ENCODE measurements around the gene ADAM17.
"Not testable (repeated sequence)": the region's sequence is repeated elsewhere in the genome, so short reads cannot be mapped to it uniquely, and the experiment has no call there.

ADAM17 gene

DNA sequence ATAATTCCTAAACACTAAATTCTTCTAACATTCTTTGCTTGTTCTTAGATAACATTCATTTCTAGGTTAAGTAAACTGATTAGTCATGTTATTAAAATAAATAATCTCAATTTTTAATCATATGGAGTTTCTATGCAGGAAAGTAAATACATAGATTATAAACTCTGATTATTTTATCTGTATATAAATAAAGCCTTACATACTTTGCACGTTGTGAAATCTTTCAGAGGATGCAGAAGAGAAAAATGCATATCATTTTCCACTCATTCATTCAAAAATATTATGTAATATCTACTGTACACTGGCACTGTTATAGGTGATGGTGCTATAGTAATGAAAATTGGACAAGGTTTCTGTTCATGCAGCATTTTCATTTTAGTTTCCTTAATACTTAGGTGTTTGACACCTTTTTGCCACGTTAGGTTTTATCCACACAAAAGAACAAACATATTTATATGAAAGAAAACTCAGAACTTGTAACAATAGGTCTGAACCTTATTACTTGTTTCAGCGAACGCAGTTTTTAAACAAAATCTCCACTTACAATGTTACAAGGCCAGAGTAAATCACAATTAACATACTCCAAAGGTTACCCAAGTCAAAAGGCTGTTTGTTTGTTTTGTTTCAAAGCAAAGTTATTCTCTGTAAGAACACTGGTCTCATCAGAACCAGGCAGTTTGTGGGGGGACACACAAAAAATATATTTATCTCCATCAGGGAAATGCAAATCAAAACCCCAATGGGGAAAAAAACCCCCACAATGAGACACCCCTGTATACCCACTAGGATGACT, 27.4 kb downstream of the ADAM17 start:
- in situ Hi-C loops (cut with MboI; ENCODE audit: low sequenced_read_pairs): no loop called here

DNA sequence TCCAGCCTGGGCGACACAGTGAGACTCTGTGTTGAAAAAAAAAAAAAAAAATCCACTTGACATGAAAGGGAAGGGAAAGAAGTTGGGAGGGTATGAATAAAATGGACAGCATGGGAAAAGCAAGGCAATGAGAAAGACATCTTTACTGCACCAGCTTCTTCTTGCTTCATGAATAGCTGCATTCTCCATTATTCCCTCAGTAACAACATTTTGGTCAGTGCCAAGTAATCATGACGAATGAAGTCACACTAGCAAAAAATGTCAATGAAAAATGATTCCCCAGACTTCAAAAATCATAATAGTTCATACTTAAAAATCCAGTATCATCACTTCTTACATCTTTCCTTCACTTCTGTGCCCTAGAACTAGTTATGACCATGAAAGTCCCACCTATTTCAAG, 30.4 kb downstream of the ADAM17 start:
- in situ Hi-C loops (cut with MboI; ENCODE audit: low sequenced_read_pairs): no loop called here

DNA sequence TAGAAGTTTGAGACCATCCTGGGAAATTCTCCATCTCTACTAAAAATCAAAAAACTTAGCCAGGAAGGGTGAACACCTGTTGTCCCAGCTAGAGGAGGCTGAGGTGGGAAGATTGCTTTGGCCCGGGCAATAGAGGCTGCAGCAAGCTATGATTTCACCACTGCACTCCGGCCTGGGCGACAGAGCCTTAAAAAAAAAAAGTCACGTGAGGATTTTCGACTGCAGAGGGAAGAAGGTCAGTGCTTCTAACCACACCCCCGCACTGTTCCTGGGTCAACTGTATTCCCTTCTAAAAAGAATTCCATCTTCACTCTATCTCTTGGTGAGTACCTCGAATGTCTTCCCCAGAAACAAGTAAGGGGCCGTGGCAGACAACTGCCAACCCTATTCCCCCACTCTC, 31.3 kb downstream of the ADAM17 start:
- in situ Hi-C loops (cut with MboI; ENCODE audit: low sequenced_read_pairs): no loop called here

- in situ Hi-C loops (cut with MboI; ENCODE audit: low sequenced_read_pairs): no loop called here
These were observed 36.4 kb downstream of the ADAM17 start for GRCh38 chr2:9519250-9519649.

GRCh38 chr2:9518780-9519179, 36.9 kb downstream of the ADAM17 start:
- in situ Hi-C loops (cut with MboI; ENCODE audit: low sequenced_read_pairs): no loop called here

GRCh38 chr2:9518163-9518562, 37.5 kb downstream of the ADAM17 start:
- in situ Hi-C loops (cut with MboI; ENCODE audit: low sequenced_read_pairs): no loop called here

DNA sequence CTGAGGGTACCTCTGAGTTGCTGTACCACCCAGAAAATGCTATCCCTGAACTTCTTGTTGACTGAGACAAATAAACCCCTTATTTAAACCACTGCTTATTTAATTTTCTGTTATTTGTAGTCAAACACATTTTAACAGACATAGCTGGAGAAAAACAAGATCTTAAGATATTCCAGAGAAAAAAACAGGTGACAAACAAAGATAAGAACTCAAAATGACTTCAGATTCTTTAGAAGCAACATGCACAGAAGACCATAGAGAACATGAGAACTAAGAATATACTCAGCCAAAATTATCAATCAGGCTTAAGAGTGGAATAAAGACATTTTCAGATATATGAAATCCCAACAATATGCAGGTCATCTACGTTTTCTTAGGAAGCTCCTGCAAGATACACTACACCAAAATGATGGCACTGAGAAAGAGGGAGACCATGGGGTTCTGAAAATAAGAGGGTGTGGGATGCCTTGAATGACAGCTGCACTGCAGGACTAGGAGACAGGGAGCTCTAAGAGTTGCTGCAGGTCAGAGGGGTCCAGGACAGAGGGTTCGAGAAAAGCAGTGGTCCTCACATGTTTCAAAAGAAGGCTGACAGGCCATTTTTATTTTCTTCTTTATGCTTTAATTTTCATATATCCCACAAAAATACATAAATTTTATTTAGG, 38.4 kb downstream of the ADAM17 start:
- in situ Hi-C loops (cut with MboI; ENCODE audit: low sequenced_read_pairs): no loop called here

DNA sequence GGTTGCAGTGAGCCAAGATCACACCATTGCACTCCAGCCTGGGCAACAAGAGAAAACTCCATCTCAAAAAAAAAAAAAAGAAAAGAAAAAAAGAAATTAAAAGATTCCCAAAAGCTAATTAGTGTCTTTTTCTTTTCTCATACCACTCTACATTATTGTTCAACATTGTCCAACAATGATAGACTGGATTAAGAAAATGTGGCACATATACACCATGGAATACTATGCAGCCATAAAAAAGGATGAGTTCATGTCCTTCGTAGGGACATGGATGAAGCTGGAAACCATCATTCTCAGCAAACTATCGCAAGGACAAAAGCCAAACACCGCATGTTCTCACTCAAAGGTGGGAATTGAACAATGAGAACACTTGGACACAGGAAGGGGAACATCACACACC, 41.7 kb downstream of the ADAM17 start:
- in situ Hi-C loops (cut with MboI; ENCODE audit: low sequenced_read_pairs): not testable (repeated sequence)

DNA sequence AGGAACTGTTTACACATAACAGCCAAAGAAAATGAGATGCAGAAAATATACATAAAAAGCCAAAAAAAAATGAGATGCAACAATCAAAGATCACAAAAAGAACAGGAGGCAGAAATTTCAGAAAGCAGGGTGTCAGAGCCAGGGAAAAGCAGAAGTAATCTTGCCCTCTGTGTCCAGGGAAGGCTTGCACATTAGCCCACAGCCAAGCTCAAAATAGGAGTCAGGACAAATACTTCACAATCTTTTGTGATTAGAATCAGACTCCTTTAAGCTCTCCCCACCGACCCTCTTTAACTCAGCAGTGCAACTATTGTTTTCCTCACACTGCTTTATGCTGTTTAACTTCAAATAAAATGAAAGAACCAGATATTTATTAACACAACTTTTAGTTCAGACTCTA, 46.7 kb downstream of the ADAM17 start:
- in situ Hi-C loops (cut with MboI; ENCODE audit: low sequenced_read_pairs): no loop called here

DNA sequence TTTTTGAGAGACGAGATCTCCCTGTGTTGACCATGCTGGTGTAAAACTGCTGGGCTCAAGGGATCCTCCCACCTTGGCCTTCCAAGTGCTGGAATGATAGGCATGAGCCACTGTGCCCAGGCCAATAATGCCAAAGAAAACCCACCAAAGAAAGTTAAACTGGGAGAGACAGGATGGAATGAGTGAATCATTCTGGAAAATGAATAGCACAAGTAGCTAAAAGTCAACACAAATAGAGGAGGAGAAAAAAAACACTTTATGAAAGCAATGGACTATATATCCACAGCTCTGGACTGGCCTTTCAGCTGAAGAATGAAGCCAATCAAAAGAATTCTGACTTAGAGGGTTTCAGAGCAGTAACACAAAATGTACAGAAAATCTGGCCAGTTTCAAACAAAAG, 57.4 kb downstream of the ADAM17 start:
- in situ Hi-C loops (cut with MboI; ENCODE audit: low sequenced_read_pairs): no loop called here

- in situ Hi-C loops (cut with MboI; ENCODE audit: low sequenced_read_pairs): no loop called here
These were observed 58.6 kb downstream of the ADAM17 start for GRCh38 chr2:9497017-9497416.

- in situ Hi-C loops (cut with MboI; ENCODE audit: low sequenced_read_pairs): no loop called here
These were observed 61.5 kb downstream of the ADAM17 start for GRCh38 chr2:9494081-9494480.

GRCh38 chr2:9493478-9493877, 62.2 kb downstream of the ADAM17 start:
- in situ Hi-C loops (cut with MboI; ENCODE audit: low sequenced_read_pairs): no loop called here

DNA sequence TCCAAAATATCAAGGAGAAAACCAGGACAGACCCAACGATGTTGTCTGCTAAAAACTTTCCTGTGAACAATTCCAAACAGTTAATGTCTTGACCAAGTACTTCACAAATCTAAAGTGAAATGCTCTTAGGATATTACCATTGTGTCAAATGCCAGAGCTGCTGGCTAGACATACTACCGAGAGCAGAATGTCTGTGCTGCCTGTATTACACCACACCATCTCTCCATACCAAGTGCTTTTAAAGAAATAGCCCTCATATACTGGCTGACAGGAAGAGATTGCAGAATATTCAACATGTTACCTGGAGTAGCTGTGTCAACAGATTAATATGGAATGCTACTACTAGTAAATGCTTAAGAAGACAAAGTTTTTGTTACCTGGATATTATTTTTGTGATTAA, 62.7 kb downstream of the ADAM17 start:
- in situ Hi-C loops (cut with MboI; ENCODE audit: low sequenced_read_pairs): no loop called here

GRCh38 chr2:9490789-9491188, 64.8 kb downstream of the ADAM17 start:
- in situ Hi-C loops (cut with MboI; ENCODE audit: low sequenced_read_pairs): no loop called here

- in situ Hi-C loops (cut with MboI; ENCODE audit: low sequenced_read_pairs): no loop called here
These were observed 66.8 kb downstream of the ADAM17 start for GRCh38 chr2:9488583-9489547.

GRCh38 chr2:9484533-9484932, 71.1 kb downstream of the ADAM17 start:
- in situ Hi-C loops (cut with MboI; ENCODE audit: low sequenced_read_pairs): no loop called here

DNA sequence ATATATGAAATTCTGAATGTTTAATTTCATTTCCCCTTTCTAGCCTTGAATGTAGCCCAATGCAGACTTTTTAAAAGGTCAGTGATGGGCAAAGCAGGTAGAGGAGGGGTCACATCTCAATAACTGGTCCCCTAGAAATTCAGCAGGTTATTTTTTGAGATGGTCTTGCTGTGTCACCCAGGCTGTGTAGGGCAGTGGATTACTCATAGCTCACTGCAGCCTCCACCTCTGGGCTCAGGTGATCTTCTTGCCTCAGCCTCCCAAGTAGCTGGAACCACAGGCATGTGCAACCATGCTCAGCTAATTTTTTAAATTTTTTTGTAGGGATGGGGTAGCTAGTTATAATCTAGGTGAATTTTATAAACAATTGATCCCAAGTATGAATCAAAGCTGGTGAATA, 72.5 kb downstream of the ADAM17 start:
- in situ Hi-C loops (cut with MboI; ENCODE audit: low sequenced_read_pairs): no loop called here

- in situ Hi-C loops (cut with MboI; ENCODE audit: low sequenced_read_pairs): no loop called here
These were observed 75.5 kb downstream of the ADAM17 start for GRCh38 chr2:9480157-9480556.

DNA sequence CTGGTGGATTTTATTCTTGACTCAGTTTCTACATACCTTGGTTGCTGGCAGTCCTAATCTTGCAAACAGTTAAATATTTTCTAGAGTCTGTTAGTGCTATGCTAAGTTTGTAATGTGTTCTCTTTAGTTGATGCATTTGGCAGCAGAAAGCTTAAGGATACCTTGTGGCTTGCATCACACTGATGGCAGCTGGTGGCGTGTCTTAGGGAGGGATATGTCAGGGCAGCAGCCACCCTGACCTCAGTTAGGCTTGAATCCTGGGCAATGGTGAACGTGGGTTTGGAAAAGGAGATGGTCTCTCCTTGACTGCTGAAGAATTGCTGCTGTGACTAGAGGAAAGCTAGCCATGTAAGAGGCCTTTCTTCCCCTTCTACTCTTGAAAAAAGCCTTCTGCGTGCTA, 77.1 kb downstream of the ADAM17 start:
- in situ Hi-C loops (cut with MboI; ENCODE audit: low sequenced_read_pairs): no loop called here

DNA sequence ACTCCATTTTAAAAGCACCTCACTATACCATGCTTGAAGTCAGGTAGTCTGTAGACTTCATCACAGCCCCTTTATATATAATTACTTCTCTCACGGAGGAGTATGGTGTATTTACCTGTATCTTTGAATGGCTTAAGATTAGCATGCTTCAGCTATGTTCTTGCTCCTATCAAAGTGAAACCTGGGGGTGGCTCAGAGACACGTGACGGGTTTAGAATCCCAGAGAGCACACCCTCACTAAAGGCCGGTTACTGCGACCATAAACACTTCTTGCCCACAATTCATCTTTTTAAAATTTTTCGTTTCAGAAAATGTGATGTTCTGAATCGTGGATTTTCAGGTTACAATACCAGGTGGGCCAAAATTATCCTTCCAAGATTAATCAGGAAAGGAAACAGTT, 77.7 kb downstream of the ADAM17 start:
- in situ Hi-C loops (cut with MboI; ENCODE audit: low sequenced_read_pairs): no loop called here
